GM21515 (cell line): ENCODE results near the gene KLK10.
"Not testable (repeated sequence)": the region's sequence is repeated elsewhere in the genome, so short reads cannot be mapped to it uniquely, and the experiment has no call there.

Experiments used
- ATAC-seq: cut with Tn5 transposase; IDR thresholded peaks from one replicate; pipeline ENCODE4 v1.9.1; 2021; ENCODE audit not compliant: unreplicated experiment

Gene KLK10

GRCh38 chr19:51003316-51003715 lies 16.2 kb downstream of the KLK10 start:
- ATAC-seq, result no peak

GRCh38 chr19:51002542-51003311 lies 16.8 kb downstream of the KLK10 start:
- ATAC-seq, result no peak

DNA sequence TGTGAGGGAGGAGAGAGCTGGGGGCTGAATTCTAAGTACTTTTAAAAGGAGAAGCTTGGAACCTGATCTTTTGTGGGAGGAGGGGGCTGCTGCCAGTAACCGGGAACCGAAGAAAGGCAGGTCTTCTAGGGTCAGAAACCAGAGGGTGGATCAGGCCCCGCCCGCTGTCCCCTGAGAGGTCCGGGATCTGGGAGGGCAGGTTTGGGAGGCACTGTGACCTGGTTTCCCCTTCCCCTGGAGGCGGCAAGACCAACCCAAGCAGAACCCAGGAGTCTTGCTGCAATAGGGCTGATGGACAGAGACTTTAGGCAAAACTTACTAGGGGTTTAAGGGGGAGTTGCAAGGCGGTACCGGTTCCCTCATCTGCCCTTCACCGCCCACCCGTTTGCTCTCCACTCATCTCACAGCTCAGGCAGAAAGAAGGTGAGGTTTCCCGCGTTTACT lies 17.4 kb downstream of the KLK10 start:
- ATAC-seq, result no peak

- ATAC-seq, result no peak
Measured at GRCh38 chr19:51001515-51001914, 18.0 kb downstream of the KLK10 start, which contains the start of gene KLK8. KLK8 (minus strand) TSS chr19:51001604; CDS start chr19:51001167, 437 bp downstream.

GRCh38 chr19:51000981-51001380 lies 18.5 kb downstream of the KLK10 start:
- no peak for ATAC-seq

GRCh38 chr19:51000426-51000825 lies 19.1 kb downstream of the KLK10 start:
- no peak for ATAC-seq

- ATAC-seq, result no peak
Measured at GRCh38 chr19:50998686-50999085, 20.8 kb downstream of the KLK10 start.

GRCh38 chr19:50998061-50998460 lies 21.4 kb downstream of the KLK10 start:
- ATAC-seq, result no peak

DNA sequence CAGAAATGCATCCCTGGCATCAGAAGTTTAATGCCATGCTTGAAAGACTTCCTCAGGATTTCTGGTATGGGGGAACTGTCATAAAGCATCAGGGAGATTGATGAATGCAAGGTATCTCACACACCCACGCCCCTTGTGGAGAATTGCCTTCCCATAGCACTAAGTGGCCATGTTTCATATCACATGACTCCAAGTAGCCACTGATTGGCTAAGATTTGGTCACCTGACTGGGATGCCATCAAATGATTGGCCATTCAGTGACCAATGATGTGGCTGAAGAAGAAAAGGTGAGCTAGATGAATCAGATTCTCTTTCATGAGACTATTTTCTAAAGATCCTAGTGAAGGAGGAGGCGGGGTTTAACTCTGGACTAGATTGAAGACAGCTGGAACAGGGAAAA lies 25.4 kb downstream of the KLK10 start:
- ATAC-seq, result no peak

GRCh38 chr19:50992666-50993035 lies 26.9 kb downstream of the KLK10 start:
- ATAC-seq, result no peak

- ATAC-seq, result not testable (repeated sequence)
Measured at GRCh38 chr19:50984416-50984815, 35.1 kb downstream of the KLK10 start.

DNA sequence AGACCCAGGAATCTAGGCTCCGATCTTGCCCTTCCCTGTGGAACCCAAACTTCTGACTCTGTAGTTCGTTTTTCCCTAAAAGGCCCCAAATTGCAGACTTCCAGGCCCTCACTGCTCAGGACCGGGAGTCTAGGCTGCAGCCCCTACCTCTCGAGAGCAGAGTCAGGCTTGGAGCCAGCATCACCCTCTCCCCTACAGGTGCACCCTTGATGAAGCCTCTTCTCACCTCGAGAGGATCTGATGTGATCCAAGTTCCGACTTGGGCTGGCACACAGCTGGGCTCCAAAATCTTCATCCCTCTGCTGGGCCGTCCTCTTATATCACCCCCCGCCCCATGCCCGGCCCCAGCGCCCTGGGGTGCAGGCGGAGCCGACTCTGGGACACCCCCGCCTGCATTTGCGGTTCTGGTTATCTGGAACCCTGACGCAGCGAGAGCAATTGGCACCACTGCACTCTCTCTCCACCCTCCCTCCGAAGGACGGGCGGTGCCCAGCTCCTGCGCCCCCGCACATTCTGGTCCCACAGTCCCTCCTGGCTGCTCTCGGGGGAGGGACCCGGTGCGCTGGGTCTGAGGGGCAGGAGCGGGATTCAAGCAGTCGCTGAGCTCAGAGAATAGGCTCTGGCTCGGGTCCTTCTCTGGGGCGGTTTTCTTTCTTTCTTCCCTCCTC lies 35.8 kb downstream of the KLK10 start, which contains the start of gene KLK7:
TSS of gene KLK7 (minus strand) at position 293 of the 668 bp plus-strand sequence. CDS start 1,518 bp downstream, outside the sequence.
- ATAC-seq, result no peak

GRCh38 chr19:50982186-50982585 lies 37.3 kb downstream of the KLK10 start:
- no peak for ATAC-seq

DNA sequence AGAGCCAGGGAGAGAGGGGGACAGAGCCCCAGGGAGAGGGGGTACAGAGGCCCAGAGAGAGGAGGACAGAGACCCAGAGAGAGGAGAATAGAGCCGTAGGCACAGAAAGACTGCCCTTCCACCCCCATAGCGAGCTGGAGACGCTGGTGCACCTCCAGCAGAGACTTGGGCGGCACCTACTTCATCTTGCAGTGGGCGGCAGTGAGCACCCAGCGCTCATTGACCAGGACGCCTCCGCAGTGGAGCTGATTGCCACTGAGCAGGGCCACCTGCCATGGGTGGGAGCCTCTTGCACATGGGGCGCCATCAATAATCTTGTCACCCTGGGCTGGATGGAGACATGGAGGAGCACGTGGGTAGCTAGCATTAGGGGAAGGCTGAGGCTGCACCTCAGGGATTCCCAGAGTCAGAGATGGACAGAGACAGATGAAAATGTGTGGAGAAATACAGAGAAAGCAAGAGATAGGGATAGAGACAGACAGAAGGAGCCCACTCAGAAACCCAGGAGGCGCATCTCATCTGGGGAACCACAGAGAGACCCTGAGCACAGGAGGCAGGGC lies 37.8 kb downstream of the KLK10 start:
- ATAC-seq, result no peak

GRCh38 chr19:50980208-50980607 lies 39.3 kb downstream of the KLK10 start:
- no peak for ATAC-seq

GRCh38 chr19:50979758-50980157 lies 39.8 kb downstream of the KLK10 start:
- no peak for ATAC-seq

DNA sequence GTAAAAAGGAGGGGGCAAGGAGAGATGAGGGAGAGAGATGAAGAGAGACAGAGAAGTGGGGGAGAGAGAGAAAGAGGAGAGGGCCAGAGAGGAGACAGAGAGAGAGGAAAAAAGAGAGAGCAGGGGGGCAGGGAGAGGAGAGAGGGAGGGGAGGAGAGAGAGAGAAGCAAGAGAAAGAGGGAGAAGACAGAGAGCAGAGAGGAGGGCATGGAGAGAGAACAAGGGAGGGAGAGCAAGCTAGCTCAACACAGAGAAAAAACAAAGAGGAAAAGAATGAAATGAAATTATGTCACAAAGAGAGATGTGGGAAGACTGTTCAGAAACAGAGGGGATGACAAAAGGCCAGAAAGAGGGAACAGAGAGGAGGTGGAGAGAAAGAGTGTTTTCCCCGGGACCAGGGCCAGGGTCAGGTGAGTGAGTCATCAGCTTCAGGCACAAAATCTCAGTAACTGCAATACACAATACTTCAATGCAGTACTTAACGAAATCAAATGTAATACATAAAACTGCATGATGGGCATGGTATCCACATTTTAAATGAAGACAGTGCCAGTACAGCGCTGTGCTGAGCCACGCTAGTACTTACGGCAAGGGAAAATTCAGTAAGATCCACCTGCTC lies 40.6 kb downstream of the KLK10 start:
- ATAC-seq, result no peak

- no peak for ATAC-seq
Measured at GRCh38 chr19:50977626-50978025, 41.9 kb downstream of the KLK10 start.

- ATAC-seq, result no peak
Measured at GRCh38 chr19:50975766-50976165, 43.7 kb downstream of the KLK10 start.

GRCh38 chr19:50974702-50975556 lies 44.6 kb downstream of the KLK10 start:
- no peak for ATAC-seq
